Central memory CD4-positive, alpha-beta T cell (primary cell): Measurements from ENCODE around the gene NDP.

Experiments used
- DNase-seq: peaks from one replicate; pipeline ENCODE4 v3.0.0; 2022
- total RNA-seq, 3 experiments: gene quantifications; one replicate each; lab custom pipeline; 2026; lab: John Stamatoyannopoulos, UW

Gene NDP
- total RNA-seq = 0 reads per million in 3 experiments

- DNase-seq = no peak
Measured at GRCh38 chrX:43973249-43974099, at the start of gene NDP. NDP (minus strand) TSS chrX:43973390; CDS start chrX:43958645, 14,745 bp downstream.

DNA sequence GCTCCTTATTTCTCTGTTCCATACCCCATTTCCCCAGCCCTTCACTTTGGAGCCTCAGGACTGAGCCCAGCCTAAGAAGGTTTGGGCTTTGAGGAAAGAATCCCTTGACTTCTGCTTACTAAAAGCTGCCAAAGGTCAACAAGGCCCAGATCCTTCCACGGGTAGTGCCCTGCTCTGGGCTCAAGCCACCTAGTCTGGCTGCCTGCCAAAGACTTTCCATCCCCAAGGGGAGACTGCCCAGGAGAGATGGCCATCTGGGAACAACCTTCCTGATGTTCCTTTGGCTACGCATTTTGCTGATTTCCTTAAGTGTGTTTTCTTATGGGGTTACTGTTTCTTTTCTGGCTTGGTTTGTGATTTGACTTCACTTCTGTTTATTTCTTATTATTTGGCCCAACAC is 49.8 kb upstream of the NDP start:
- no peak for DNase-seq

- no peak for DNase-seq
Measured at GRCh38 chrX:44020693-44021092, 47.5 kb upstream of the NDP start.

DNA sequence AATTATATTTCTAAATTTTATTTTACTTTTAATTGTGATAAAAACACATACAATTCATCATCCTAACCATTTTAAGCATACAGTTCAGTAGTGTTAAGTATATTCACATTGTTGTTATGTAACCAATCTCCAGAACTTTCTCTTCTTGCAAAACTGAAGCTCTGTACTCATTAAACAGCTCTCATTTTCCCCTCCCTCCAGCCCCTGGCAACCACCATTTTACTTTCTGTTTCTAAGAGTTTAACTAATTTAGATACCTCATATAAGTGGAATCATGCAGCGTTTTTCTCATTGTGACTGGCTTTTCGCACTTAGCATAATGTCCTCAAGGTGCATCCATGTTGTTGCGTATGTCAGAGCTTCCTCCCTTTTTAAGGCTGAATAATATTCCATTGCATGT is 46.7 kb upstream of the NDP start:
- no peak for DNase-seq

DNA sequence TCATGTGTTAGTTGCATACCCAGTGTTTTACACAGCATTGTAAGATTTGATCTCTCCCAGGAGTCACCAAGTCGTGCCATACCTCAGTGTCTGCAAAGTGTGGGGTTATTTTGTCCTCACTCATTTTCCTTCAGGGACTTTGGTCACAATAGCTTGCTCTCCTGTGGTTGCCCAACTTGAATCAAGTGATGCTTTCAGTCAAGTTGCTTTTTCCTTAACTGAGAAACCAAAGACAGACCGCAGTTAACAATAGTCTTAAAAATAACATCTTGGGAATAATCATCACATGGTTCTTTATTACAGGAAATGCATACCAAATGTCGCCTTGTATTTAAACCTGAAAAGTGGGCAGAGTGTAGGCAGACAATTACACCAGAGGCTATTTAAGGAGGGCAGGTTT is 44.5 kb upstream of the NDP start:
- DNase-seq = no peak

GRCh38 chrX:44016906-44017305 is 43.7 kb upstream of the NDP start:
- no peak for DNase-seq

DNA sequence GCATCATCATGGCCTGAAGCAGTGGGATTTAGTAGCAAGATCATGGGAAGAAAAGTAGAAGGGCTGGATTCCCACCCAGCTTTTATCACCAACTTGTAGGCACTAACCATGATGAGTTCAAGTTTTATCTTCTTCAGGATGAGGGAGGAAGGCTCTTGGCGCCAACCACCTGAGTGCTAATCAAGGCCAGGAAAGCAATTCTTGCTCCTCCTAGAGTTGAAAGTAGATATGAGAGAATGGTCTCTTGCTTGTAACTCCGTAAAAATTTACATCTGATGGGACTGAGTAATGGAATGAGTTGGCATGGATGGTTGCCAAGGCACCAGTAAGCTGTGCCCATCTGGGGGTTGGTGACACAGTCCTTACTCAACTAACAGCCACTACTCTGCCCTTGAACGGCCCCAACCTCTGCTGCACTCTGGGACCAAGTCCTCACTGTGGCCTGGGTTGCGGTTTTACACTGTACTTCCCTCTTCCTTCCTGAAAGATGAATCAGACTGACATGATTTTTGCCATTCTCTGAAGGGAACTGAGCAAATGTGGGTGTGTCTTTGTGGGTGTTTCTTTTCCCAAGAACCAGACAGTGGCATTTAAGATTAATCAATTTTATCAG is 39.4 kb upstream of the NDP start:
- peak; percentile 8 for DNase-seq

DNA sequence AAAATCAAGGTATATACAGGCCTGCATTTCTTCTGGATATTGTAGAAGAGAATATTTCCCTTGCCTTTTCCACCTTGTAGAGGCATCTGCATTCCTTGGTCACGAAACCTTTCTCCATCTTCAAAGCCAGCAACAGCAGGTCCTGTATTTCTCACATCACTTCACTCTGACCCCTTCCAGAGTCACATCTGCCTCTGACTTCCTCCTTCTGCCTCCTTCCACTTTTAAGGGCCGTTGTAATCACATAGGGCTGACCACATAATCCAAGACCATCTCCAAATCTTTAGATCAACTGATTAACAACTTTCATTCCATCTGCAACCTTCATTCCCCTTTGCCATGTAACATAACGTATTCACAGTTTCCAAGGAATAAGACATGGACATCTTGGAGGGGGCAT is 38.3 kb upstream of the NDP start:
- DNase-seq = no peak

- DNase-seq = no peak
Measured at GRCh38 chrX:44010626-44011025, 37.4 kb upstream of the NDP start.

DNA sequence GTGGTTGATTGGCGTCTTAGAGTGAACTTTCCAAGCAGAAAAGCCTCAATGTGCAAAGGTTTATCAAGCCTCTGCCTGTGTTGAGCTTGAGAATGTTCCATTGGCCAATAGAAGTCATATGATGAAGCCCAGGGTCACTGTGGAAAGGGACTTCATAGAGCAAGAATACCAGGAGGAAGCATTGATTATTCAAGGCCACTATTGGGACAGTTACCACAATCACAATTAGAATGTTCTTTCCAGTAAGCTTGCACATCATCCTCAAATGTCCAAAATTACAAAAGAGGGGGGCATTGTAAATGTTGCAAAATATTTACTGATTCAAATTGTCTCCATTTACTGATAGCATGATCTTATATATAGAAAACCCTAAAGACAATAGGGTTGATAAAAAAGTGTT is 32.9 kb upstream of the NDP start:
- no peak for DNase-seq

DNA sequence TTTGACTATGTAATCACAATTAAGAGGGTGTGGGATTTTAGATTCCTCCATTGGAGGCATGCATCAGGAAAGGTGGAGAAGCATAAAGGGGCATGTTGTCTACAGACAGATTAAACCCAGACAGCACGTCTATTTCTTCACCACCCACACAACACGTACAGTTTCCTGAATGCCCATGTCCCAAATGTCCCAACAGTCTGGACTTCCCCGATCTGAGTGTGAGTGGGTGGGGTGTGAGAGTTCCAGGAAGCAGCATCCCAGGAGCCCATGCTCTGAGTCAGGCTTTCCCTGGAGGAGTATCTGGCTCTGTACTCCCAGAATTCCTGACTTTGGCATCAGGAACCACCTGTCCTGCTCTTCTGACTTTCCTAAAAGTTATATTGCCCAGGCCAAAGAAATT is 30.8 kb upstream of the NDP start:
- no peak for DNase-seq

GRCh38 chrX:44002567-44002966 is 29.4 kb upstream of the NDP start:
- no peak for DNase-seq

DNA sequence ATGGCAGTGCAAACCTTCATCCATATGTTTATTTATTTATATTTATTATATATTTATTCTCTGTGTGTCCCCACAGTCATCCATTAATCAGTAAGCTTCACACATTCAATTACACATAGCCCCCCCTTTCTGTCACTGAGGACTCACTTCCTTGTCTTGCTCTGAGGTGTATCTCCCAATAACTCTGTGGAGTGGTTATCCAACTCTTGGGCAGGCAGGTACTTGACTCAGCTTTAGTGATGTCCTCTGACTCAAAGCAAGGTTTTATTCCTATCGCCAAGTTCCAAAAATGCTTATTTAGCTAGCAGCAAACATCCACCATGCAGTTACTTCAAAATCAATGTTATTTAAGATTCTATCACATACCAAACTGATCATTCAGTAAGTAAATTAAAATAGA is 25.2 kb upstream of the NDP start:
- DNase-seq = no peak

DNA sequence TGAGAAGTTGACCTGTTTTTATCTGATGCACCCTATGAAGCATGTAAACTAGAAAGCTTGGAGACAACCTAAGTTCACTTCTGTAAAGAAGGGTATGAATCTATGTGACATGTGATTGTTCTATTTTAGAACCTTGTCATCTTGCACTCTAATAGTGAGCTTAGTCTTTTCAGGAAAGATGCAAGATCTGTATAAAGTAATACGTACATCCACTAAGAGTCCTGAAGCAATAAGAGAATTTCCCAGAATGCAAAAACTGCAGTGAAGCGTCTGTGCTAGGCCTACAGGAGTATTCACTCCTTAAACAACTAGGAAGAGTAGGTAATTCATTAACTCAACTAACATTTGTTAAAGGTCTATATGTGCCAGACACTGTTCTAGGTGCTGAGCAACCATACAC is 23.3 kb upstream of the NDP start:
- DNase-seq = no peak

DNA sequence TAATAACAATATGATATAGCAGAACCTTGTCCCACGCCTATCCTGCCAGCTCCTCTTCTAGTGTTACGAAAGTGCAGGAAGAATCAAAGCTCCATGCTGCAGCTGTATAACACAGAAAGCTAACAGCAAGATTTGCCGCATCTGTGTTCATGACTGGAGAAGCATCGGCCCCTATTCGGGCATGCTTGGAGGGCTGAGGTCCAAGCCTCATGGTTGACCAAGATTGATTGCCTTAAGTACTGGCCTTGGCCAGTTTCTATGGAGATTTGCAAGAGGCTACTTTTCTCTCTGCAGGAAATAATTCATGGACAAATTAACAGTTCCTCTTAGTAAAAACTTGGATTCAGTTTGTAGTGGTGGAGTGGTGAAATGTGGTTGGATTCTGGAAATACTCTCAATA is 12.9 kb upstream of the NDP start:
- no peak for DNase-seq

- DNase-seq = no peak
Measured at GRCh38 chrX:43985511-43985910, 12.3 kb upstream of the NDP start.

- DNase-seq = no peak
Measured at GRCh38 chrX:43978226-43978625, 5.0 kb upstream of the NDP start.

- no peak for DNase-seq
Measured at GRCh38 chrX:43976205-43976604, 3.0 kb upstream of the NDP start.

- no peak for DNase-seq
Measured at GRCh38 chrX:43975796-43976195, 2.6 kb upstream of the NDP start.

DNA sequence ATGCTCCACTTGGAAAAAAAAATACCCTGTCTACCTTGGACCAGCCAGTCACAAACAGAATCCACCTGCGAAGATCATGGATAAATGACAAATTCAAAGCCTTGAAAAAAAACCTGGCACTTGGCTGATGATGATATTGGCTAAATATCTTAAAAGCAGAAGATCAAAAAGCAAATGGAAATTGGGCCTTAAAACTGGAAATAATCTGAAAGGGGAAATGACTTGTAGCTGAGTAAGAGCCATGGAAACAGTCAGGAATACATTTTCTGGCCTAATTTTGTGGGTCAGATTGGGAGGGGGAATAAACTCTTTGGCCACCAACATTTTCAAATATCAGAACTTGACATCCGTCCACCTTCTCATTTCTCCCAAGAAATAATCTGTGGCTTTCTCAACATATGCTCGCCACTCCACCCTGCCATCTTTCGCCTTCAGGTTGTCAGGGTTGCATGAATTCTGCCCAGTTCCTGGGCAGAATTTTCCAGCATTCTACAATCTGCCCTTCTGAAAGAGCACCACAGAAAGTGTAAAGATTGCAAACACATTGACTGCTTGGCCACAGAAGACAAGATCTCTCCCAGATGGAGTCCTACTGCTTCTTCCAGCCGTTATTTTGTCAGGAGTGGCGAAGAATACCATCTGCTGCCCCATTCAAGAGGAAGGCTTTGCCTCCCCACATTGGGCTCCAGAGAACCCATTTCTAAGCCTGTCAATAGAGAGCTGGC is 1.7 kb upstream of the NDP start:
- no peak for DNase-seq

GRCh38 chrX:43974100-43974475 is 898 bp upstream of the NDP start:
- no peak for DNase-seq

GRCh38 chrX:43971966-43972961 is 926 bp downstream of the NDP start:
- DNase-seq = no peak

GRCh38 chrX:43970528-43970927 is 2.7 kb downstream of the NDP start:
- no peak for DNase-seq
